HG02943 (cell line): ENCODE data around the gene LHX5.

ENCODE experiments used
- ATAC-seq: cut with Tn5 transposase; IDR thresholded peaks from one replicate; pipeline ENCODE4 v1.9.1; 2021; ENCODE audit warnings: mild to moderate bottlenecking, low read depth, moderate library complexity; ENCODE audit not compliant: unreplicated experiment

The LHX5 gene

GRCh38 chr12:113466454-113467141 lies 5.1 kb downstream of the LHX5 start:
- no peak for ATAC-seq

GRCh38 chr12:113465808-113466453 lies 5.7 kb downstream of the LHX5 start:
- no peak for ATAC-seq

GRCh38 chr12:113464852-113465719 lies 6.6 kb downstream of the LHX5 start:
- ATAC-seq = no peak

GRCh38 chr12:113464452-113464775 lies 7.3 kb downstream of the LHX5 start:
- ATAC-seq = no peak

- no peak for ATAC-seq
These were observed 7.8 kb downstream of the LHX5 start for GRCh38 chr12:113463746-113464451.

GRCh38 chr12:113462998-113463745 lies 8.5 kb downstream of the LHX5 start:
- ATAC-seq = no peak

GRCh38 chr12:113462117-113462774 lies 9.4 kb downstream of the LHX5 start:
- ATAC-seq = no peak

- ATAC-seq = no peak
These were observed 10.0 kb downstream of the LHX5 start for GRCh38 chr12:113461666-113462065.

- ATAC-seq = no peak
These were observed 11.7 kb downstream of the LHX5 start for GRCh38 chr12:113459981-113460380.

GRCh38 chr12:113457710-113458109 lies 14.0 kb downstream of the LHX5 start:
- ATAC-seq = no peak

GRCh38 chr12:113457185-113457584 lies 14.5 kb downstream of the LHX5 start:
- no peak for ATAC-seq

GRCh38 chr12:113456761-113457160 lies 14.9 kb downstream of the LHX5 start:
- no peak for ATAC-seq

- no peak for ATAC-seq
These were observed 15.5 kb downstream of the LHX5 start for GRCh38 chr12:113456199-113456598.

- ATAC-seq = no peak
These were observed 18.3 kb downstream of the LHX5 start for GRCh38 chr12:113453330-113453729.

- no peak for ATAC-seq
These were observed 19.2 kb downstream of the LHX5 start for GRCh38 chr12:113452458-113452857.

GRCh38 chr12:113449839-113450238 lies 21.8 kb downstream of the LHX5 start:
- no peak for ATAC-seq

GRCh38 chr12:113449299-113449698 lies 22.4 kb downstream of the LHX5 start:
- ATAC-seq = no peak

GRCh38 chr12:113448873-113449272 lies 22.8 kb downstream of the LHX5 start:
- ATAC-seq = no peak

GRCh38 chr12:113445544-113446171 lies 26.0 kb downstream of the LHX5 start:
- no peak for ATAC-seq
